Liver (tissue), 9 donors: Measurements from ENCODE around the gene THSD4. TPM values are rescaled to one million over a fixed set of nuclear protein-coding genes. Genes with fewer than 3 reads are reported as not detected.

Experiments
- DNase-seq: peaks from one replicate; pipeline ENCODE4 v3.0.0-alpha.2; 2017; ENCODE audit warnings: low spot score
- H3K27ac ChIP-seq, 2 donors: one replicate each; pipeline ENCODE4 v1.7.0; 2013; ENCODE audit warnings: inconsistent platforms in 2 of 2, low read length in 2 of 2, control low read depth in 1 of 2, low read depth in 1 of 2, mild to moderate bottlenecking in 1 of 2
- H3K27me3 ChIP-seq, 4 donors: one replicate each; pipeline versions ENCODE4 v1.6.1 to v1.7.0; 2013; ENCODE audit warnings: low read length in 3 of 4, inconsistent platforms in 1 of 4, mild to moderate bottlenecking in 1 of 4, moderate library complexity in 1 of 4; ENCODE audit not compliant: control insufficient read depth in 4 of 4, insufficient read depth in 4 of 4
- H3K36me3 ChIP-seq, 4 donors: one replicate each; pipeline versions ENCODE4 v1.6.1 to v1.7.0; 2013; ENCODE audit warnings: low read length in 3 of 4, mild to moderate bottlenecking in 3 of 4, low read depth in 1 of 4, moderate library complexity in 1 of 4; ENCODE audit not compliant: control insufficient read depth in 4 of 4, insufficient read depth in 3 of 4
- H3K4me1 ChIP-seq, 4 donors: one replicate each; pipeline versions ENCODE4 v1.6.1 to v1.7.0; 2013; ENCODE audit warnings: low read length in 3 of 4, mild to moderate bottlenecking in 3 of 4, moderate library complexity in 1 of 4; ENCODE audit not compliant: control insufficient read depth in 4 of 4, insufficient read depth in 4 of 4
- H3K4me3 ChIP-seq, 3 donors: one replicate each; pipeline versions ENCODE4 v1.6.1 to v1.7.0; 2013; ENCODE audit warnings: low read length in 3 of 3, control low read depth in 1 of 3, low read depth in 1 of 3, mild to moderate bottlenecking in 1 of 3
- H3K9ac ChIP-seq, 2 donors: one replicate each; pipeline ENCODE4 v1.7.0; 2013; ENCODE audit warnings: low read length in 2 of 2, mild to moderate bottlenecking in 2 of 2, moderate library complexity in 2 of 2, control low read depth in 1 of 2, low read depth in 1 of 2
- H3K9me3 ChIP-seq, 4 donors: one replicate each; pipeline versions ENCODE4 v1.6.1 to v1.7.0; 2013; ENCODE audit warnings: low read length in 3 of 4; ENCODE audit not compliant: control insufficient read depth in 4 of 4
- ATF3 ChIP-seq: IDR thresholded peaks from 2 replicates; pipeline ENCODE4 v1.6.1; 2016; ENCODE audit warnings: antibody characterized with exemption
- EGR1 ChIP-seq, 2 donors: IDR thresholded peaks; 2 replicates each; pipeline ENCODE4 v1.6.1; 2016 to 2018; ENCODE audit warnings: antibody characterized with exemption in 2 of 2, low read depth in 2 of 2
- FOXA1 ChIP-seq: IDR thresholded peaks from 2 replicates; pipeline ENCODE4 v1.6.1; 2016; ENCODE audit warnings: antibody characterized with exemption
- FOXA2 ChIP-seq: IDR thresholded peaks from 2 replicates; pipeline ENCODE4 v1.6.1; 2016; ENCODE audit warnings: antibody characterized with exemption
- GABPA ChIP-seq, 2 donors: IDR thresholded peaks in 1 of 2; conservative IDR thresholded peaks in 1 of 2; 2 replicates each; pipeline ENCODE4 v1.6.1; 2016; ENCODE audit warnings: antibody characterized with exemption in 2 of 2, mild to moderate bottlenecking in 1 of 2, moderate library complexity in 1 of 2
- HNF4A ChIP-seq, 2 donors: conservative IDR thresholded peaks; 2 replicates each; pipeline ENCODE4 v1.6.1; 2016; ENCODE audit warnings: antibody characterized with exemption in 2 of 2, mild to moderate bottlenecking in 2 of 2
- HNF4G ChIP-seq: IDR thresholded peaks from 2 replicates; pipeline ENCODE4 v1.6.1; 2016; ENCODE audit warnings: antibody characterized with exemption
- NR2F2 ChIP-seq: IDR thresholded peaks from 2 replicates; pipeline ENCODE4 v1.6.1; 2016; ENCODE audit warnings: antibody characterized with exemption
- RAD21 ChIP-seq, 2 donors: IDR thresholded peaks; 2 replicates each; pipeline ENCODE4 v1.6.1; 2016; ENCODE audit warnings: antibody characterized with exemption in 2 of 2, mild to moderate bottlenecking in 2 of 2
- RXRA ChIP-seq, 2 donors: IDR thresholded peaks; 2 replicates each; pipeline ENCODE4 v1.6.1; 2017 to 2018; ENCODE audit warnings: antibody characterized with exemption in 2 of 2, mild to moderate bottlenecking in 1 of 2
- SP1 ChIP-seq: IDR thresholded peaks from 2 replicates; pipeline ENCODE4 v1.6.1; 2018; ENCODE audit warnings: antibody characterized with exemption, mild to moderate bottlenecking
- TAF1 ChIP-seq: conservative IDR thresholded peaks from 2 replicates; pipeline ENCODE4 v1.6.1; 2016; ENCODE audit warnings: antibody characterized with exemption, mild to moderate bottlenecking
- YY1 ChIP-seq: IDR thresholded peaks from 2 replicates; pipeline ENCODE4 v1.6.1; 2016; ENCODE audit warnings: antibody characterized with exemption, mild to moderate bottlenecking
- polyA plus RNA-seq, 2 donors: library from polyadenylated mRNA; stranded (reverse) in 1 of 2; unstranded in 1 of 2; fragments of 200-250 nt in 1 of 2; fragments of >200 nt in 1 of 2; fragmentation: Nextera tagmentation in 1 of 2; extraction: Ambion mirVana in 1 of 2; gene quantifications; one replicate each; pipeline versions ENCODE4 v1.2.1 to v1.2.3, GENCODE V29; 2013 to 2015
- total RNA-seq, 2 donors: library from RNA; depleted of rRNA; stranded (reverse); fragments of >200 nt; gene quantifications; one replicate each; pipeline ENCODE4 v1.2.3, GENCODE V29; 2014
- TF ChIP-seq, protein P1 (sequence below): IDR thresholded peaks from 2 replicates; pipeline ENCODE4 v1.6.1; 2016; ENCODE audit warnings: antibody characterized with exemption
- TF ChIP-seq, protein P2 (sequence below): IDR thresholded peaks from 2 replicates; pipeline ENCODE4 v1.6.1; 2016; ENCODE audit warnings: antibody characterized with exemption
- TF ChIP-seq, protein P3 (sequence below): IDR thresholded peaks from 2 replicates; pipeline ENCODE4 v1.6.1; 2016; ENCODE audit warnings: antibody characterized with exemption, mild to moderate bottlenecking
- TF ChIP-seq, protein P4 (sequence below): fragments of 150-350 bp; IDR thresholded peaks from 2 replicates; pipeline ENCODE4 v1.5.1; 2017; ENCODE audit warnings: improper control_type of control experiment, low read depth, low read length; ENCODE audit not compliant: missing input control
- donor health status: healthy.
- donor health status: healthy.
- donor health status: healthy.
- donor health status: healthy.
- donor health status: healthy.

Gene THSD4
- total and polyA plus RNA-seq, 4 donors, result 0.23 to 11.5 (median 1.9) TPM

DNA sequence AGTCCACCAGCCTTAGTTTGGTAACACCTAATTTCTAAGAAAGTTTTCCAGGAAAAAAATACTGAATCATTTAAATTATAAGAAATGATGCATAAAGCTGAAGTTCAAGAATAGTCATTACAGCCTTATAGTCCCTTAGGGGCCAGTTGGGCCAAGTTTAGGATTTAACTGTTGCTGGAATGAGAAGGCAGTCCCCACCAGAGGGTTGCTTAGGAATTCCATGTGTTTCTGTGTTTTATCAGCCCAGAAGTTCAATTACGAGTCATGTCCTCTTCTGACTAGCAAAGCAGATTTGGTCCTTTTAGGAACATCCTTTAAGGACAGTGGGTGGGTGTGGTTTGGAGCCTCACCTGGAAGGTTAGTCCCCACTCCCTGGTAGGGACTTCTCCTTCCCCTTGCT lies 638.1 kb downstream of the THSD4 start (continued):
- TF ChIP-seq GABPA (IDR thresholded peaks at IDR 0.05 in 1 of 2, conservative IDR thresholded peaks at IDR 0.05 in 1 of 2), result no peak

DNA sequence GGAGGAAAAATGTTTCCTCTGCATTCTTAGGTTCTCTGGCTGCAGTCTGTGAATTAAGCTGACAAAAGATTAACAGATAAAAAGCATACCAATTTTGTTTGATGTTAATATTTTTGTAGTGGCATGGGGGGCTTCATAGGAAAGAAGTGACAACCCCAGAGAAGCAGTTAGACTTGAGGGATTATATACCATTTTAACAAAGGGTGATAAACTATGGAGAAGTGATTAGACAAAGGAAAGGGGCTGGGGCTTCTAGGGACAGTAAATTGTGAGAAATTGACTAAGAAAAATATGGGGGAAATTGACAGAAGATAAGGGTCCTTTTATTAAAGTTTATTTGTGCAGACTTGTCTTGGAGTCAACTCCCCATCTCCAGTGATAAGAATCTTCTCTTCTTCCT lies 639.4 kb downstream of the THSD4 start:
- H3K9ac ChIP-seq, result no peak overlapping the region
- no peaks in the 10 kb centered on the region for H3K9me3 ChIP-seq
- peak overlapping the region in 1 of 2 donors; percentile 9 for H3K27ac ChIP-seq
- H3K27me3 ChIP-seq, result no peaks in the 10 kb centered on the region
- TF ChIP-seq TAF1 (no peak), RAD21 (IDR thresholded peaks at IDR 0.05) (no peak), GABPA (IDR thresholded peaks at IDR 0.05 in 1 of 2, conservative IDR thresholded peaks at IDR 0.05 in 1 of 2) (no peak), HNF4G (no peak), FOXA2 (no peak), FOXA1 (no peak), YY1 (no peak), EGR1 (IDR thresholded peaks at IDR 0.05; ENCODE audit: low read depth in 2 of 2) (no peak), NR2F2 (no peak), SP1 (no peak), ATF3 (no peak), RXRA (IDR thresholded peaks at IDR 0.05) (no peak), HNF4A (conservative IDR thresholded peaks at IDR 0.05) (no peak)
- TF ChIP-seq, protein P1, sequence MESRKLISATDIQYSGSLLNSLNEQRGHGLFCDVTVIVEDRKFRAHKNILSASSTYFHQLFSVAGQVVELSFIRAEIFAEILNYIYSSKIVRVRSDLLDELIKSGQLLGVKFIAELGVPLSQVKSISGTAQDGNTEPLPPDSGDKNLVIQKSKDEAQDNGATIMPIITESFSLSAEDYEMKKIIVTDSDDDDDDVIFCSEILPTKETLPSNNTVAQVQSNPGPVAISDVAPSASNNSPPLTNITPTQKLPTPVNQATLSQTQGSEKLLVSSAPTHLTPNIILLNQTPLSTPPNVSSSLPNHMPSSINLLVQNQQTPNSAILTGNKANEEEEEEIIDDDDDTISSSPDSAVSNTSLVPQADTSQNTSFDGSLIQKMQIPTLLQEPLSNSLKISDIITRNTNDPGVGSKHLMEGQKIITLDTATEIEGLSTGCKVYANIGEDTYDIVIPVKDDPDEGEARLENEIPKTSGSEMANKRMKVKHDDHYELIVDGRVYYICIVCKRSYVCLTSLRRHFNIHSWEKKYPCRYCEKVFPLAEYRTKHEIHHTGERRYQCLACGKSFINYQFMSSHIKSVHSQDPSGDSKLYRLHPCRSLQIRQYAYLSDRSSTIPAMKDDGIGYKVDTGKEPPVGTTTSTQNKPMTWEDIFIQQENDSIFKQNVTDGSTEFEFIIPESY, result no peak
- TF ChIP-seq, protein P2, sequence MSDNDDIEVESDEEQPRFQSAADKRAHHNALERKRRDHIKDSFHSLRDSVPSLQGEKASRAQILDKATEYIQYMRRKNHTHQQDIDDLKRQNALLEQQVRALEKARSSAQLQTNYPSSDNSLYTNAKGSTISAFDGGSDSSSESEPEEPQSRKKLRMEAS, result no peak
- TF ChIP-seq, protein P3, sequence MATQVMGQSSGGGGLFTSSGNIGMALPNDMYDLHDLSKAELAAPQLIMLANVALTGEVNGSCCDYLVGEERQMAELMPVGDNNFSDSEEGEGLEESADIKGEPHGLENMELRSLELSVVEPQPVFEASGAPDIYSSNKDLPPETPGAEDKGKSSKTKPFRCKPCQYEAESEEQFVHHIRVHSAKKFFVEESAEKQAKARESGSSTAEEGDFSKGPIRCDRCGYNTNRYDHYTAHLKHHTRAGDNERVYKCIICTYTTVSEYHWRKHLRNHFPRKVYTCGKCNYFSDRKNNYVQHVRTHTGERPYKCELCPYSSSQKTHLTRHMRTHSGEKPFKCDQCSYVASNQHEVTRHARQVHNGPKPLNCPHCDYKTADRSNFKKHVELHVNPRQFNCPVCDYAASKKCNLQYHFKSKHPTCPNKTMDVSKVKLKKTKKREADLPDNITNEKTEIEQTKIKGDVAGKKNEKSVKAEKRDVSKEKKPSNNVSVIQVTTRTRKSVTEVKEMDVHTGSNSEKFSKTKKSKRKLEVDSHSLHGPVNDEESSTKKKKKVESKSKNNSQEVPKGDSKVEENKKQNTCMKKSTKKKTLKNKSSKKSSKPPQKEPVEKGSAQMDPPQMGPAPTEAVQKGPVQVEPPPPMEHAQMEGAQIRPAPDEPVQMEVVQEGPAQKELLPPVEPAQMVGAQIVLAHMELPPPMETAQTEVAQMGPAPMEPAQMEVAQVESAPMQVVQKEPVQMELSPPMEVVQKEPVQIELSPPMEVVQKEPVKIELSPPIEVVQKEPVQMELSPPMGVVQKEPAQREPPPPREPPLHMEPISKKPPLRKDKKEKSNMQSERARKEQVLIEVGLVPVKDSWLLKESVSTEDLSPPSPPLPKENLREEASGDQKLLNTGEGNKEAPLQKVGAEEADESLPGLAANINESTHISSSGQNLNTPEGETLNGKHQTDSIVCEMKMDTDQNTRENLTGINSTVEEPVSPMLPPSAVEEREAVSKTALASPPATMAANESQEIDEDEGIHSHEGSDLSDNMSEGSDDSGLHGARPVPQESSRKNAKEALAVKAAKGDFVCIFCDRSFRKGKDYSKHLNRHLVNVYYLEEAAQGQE, result no peak
- TF ChIP-seq, protein P4, sequence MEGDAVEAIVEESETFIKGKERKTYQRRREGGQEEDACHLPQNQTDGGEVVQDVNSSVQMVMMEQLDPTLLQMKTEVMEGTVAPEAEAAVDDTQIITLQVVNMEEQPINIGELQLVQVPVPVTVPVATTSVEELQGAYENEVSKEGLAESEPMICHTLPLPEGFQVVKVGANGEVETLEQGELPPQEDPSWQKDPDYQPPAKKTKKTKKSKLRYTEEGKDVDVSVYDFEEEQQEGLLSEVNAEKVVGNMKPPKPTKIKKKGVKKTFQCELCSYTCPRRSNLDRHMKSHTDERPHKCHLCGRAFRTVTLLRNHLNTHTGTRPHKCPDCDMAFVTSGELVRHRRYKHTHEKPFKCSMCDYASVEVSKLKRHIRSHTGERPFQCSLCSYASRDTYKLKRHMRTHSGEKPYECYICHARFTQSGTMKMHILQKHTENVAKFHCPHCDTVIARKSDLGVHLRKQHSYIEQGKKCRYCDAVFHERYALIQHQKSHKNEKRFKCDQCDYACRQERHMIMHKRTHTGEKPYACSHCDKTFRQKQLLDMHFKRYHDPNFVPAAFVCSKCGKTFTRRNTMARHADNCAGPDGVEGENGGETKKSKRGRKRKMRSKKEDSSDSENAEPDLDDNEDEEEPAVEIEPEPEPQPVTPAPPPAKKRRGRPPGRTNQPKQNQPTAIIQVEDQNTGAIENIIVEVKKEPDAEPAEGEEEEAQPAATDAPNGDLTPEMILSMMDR, result no peak
- H3K36me3 ChIP-seq, result peaks cover 0 to 6% (median 2%) of the 10 kb centered on the region in 4 donors
- no peak overlapping the region for H3K4me3 ChIP-seq
- DNase-seq, result no peak
- peaks cover 0 to 5% (median 0%) of the 10 kb centered on the region in 4 donors for H3K4me1 ChIP-seq
